Measurements from ENCODE around the gene PKN1.

DNA sequence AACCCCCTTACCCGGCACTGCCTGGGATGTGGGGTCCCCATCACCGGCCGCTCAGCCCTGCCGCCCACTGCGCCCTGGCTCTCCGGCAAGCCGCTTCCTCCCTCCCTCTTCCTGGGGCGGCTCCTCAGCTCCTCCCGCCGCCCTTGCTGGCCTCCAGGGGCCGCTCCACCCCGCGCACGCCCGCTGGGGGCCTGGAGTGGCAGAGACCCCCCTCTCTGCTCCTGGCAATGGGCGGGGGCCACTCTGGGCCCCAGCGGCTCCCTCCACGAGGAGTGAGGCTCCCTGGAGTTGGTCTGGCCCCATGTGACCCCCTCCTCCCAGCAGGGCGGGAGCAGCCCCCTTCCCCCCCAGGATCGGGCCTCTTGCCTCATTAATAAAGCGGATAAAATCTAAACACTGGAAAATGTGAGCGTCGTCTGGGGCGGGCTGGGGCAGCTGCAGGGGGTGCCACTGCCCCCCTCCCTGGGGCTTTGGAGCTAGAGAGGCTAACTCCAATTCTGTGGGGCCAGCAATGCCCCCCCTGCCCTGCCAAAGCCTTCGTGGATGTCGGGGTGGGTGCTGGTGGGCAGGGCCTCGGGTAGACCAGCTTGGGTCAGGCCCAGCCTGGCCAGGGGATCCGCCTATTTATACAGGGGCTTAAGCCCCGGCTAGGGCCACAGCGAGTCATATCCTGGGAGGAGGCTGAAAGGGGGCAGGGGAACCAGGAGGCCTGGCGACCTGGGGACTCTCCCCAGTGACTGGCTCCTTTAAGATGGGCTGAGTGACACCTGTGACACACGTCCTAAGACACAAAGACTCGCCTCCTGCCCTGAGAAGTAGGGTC is 42.4 kb downstream of the PKN1 start, which contains the start of gene PTGER1:
- TF ChIP-seq ZBTB1 (CRISPR knock-in tag; IDR thresholded peaks at IDR 0.05; ENCODE audit: borderline replicate concordance, low read depth) = no peak
- no peak for TF ChIP-seq CHD2 (IDR thresholded peaks at IDR 0.05; ENCODE audit: low read depth, low read length)
- TF ChIP-seq, protein P1, sequence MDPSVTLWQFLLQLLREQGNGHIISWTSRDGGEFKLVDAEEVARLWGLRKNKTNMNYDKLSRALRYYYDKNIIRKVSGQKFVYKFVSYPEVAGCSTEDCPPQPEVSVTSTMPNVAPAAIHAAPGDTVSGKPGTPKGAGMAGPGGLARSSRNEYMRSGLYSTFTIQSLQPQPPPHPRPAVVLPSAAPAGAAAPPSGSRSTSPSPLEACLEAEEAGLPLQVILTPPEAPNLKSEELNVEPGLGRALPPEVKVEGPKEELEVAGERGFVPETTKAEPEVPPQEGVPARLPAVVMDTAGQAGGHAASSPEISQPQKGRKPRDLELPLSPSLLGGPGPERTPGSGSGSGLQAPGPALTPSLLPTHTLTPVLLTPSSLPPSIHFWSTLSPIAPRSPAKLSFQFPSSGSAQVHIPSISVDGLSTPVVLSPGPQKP (CRISPR knock-in tag; IDR thresholded peaks at IDR 0.05) = no peak
- no peak for TF ChIP-seq CEBPG (CRISPR knock-in tag; IDR thresholded peaks at IDR 0.05)
- no peak for TF ChIP-seq CEBPG (tag; conservative IDR thresholded peaks at IDR 0.05 in 1 of 2, IDR thresholded peaks at IDR 0.05 in 1 of 2)
- TF ChIP-seq EZH2 (IDR thresholded peaks at IDR 0.05; ENCODE audit: borderline replicate concordance, low read depth, low read length) = no peak
- no peak for TF ChIP-seq BHLHE40 (IDR thresholded peaks at IDR 0.05; ENCODE audit: low read length)
- TF ChIP-seq ZNF124 (CRISPR knock-in tag; IDR thresholded peaks at IDR 0.05) = no peak
- no peak for TF ChIP-seq ZNF785 (CRISPR knock-in tag; IDR thresholded peaks at IDR 0.05)
- no peak for TF ChIP-seq MCM2 (IDR thresholded peaks at IDR 0.05; ENCODE audit: low read depth)
- TF ChIP-seq, protein P2, sequence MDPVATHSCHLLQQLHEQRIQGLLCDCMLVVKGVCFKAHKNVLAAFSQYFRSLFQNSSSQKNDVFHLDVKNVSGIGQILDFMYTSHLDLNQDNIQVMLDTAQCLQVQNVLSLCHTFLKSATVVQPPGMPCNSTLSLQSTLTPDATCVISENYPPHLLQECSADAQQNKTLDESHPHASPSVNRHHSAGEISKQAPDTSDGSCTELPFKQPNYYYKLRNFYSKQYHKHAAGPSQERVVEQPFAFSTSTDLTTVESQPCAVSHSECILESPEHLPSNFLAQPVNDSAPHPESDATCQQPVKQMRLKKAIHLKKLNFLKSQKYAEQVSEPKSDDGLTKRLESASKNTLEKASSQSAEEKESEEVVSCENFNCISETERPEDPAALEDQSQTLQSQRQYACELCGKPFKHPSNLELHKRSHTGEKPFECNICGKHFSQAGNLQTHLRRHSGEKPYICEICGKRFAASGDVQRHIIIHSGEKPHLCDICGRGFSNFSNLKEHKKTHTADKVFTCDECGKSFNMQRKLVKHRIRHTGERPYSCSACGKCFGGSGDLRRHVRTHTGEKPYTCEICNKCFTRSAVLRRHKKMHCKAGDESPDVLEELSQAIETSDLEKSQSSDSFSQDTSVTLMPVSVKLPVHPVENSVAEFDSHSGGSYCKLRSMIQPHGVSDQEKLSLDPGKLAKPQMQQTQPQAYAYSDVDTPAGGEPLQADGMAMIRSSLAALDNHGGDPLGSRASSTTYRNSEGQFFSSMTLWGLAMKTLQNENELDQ (CRISPR knock-in tag; IDR thresholded peaks at IDR 0.05; ENCODE audit: borderline replicate concordance) = no peak
- TF ChIP-seq, protein P3, sequence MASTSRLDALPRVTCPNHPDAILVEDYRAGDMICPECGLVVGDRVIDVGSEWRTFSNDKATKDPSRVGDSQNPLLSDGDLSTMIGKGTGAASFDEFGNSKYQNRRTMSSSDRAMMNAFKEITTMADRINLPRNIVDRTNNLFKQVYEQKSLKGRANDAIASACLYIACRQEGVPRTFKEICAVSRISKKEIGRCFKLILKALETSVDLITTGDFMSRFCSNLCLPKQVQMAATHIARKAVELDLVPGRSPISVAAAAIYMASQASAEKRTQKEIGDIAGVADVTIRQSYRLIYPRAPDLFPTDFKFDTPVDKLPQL (IDR thresholded peaks at IDR 0.05; ENCODE audit: extremely low read depth, insufficient read length) = no peak
- TF ChIP-seq SOX6 (IDR thresholded peaks at IDR 0.05) = no peak
- no peak for TF ChIP-seq MAFK (IDR thresholded peaks at IDR 0.05; ENCODE audit: low read length)
- TF ChIP-seq PHF8 (IDR thresholded peaks at IDR 0.05; ENCODE audit: borderline replicate concordance, low read length) = peak; percentile 35; the same call in 1 of the 2 replicates
